B cell (primary cell): ENCODE results near the gene TRMU. TPM values are rescaled to one million over a fixed set of nuclear protein-coding genes. Genes with fewer than 3 reads are reported as not detected.

Source experiments
- ATAC-seq: fragments of 200-7000 bp; cut with Tn5 transposase; one replicate; pipeline ENCODE4 v1.10.0; 2021; ENCODE audit warnings: low read depth, mild to moderate bottlenecking, moderate number of reproducible peaks, moderate library complexity
- CTCF ChIA-PET: fragments of 350-600 bp; sonication (Branson Sonifier 250); formaldehyde crosslinking; loops from one replicate; lab custom pipeline; 2021; ENCODE audit warnings: antibody characterized with exemption, inconsistent platforms; lab: Charles Lee
- POLR2A ChIA-PET: fragments of 350-600 bp; sonication (Branson Sonifier 250); formaldehyde crosslinking; loops from one replicate; lab custom pipeline; 2021; ENCODE audit warnings: antibody characterized with exemption; lab: Charles Lee
- DNase-seq: peaks from one replicate; pipeline ENCODE4 v3.0.0; 2013
- H2AFZ ChIP-seq: 2 replicates; pipeline ENCODE4 v1.6.1; 2012; ENCODE audit warnings: mild to moderate bottlenecking, low read depth, low read length; ENCODE audit not compliant: insufficient read depth, poor library complexity, severe bottlenecking
- H3K27ac ChIP-seq, 2 donors: 1 replicate in 1 of 2; 2 replicates in 1 of 2; pipeline ENCODE4 v1.5.1; 2012 to 2013; ENCODE audit warnings: low read length in 2 of 2, mild to moderate bottlenecking in 2 of 2, moderate library complexity in 1 of 2
- H3K27me3 ChIP-seq, 4 experiments: fragments of 200-600 bp in 1 of 4; sonication (generic) in 1 of 4; replicated peaks in 1 of 4; 1 replicate in 2 of 4; 2 replicates in 2 of 4; pipeline versions ENCODE4 v1.6.1 to v1.7.0; 2013 to 2016; ENCODE audit warnings: low read length in 3 of 4, mild to moderate bottlenecking in 2 of 4, mixed read lengths in 1 of 4, moderate library complexity in 1 of 4; ENCODE audit not compliant: insufficient read depth in 4 of 4, control insufficient read depth in 3 of 4; ENCODE audit errors: control extremely low read depth in 1 of 4
- H3K36me3 ChIP-seq, 2 experiments: replicated peaks in 1 of 2; 1 replicate in 1 of 2; 2 replicates in 1 of 2; pipeline versions ENCODE4 v1.6.1 to v1.7.1; 2013; ENCODE audit warnings: low read length in 1 of 2; ENCODE audit not compliant: insufficient read depth in 2 of 2, control insufficient read depth in 1 of 2; ENCODE audit errors: control extremely low read depth in 1 of 2, extremely low read depth in 1 of 2
- H3K4me1 ChIP-seq, 2 donors: fragments of 200-600 bp in 1 of 2; sonication (generic) in 1 of 2; 1 replicate in 1 of 2; 2 replicates in 1 of 2; pipeline versions ENCODE4 v1.5.1 to v1.6.1; 2013 to 2017; ENCODE audit warnings: low read length in 2 of 2; ENCODE audit not compliant: control insufficient read depth in 2 of 2, insufficient read depth in 2 of 2
- H3K4me2 ChIP-seq: replicated peaks from 2 replicates; pipeline ENCODE3; 2012; ENCODE audit warnings: mild to moderate bottlenecking, low read depth, low read length; ENCODE audit not compliant: poor library complexity, severe bottlenecking
- H3K4me3 ChIP-seq, 5 experiments: fragments of 200-600 bp in 1 of 5; sonication (generic) in 1 of 5; 1 replicate in 3 of 5; 2 replicates in 2 of 5; pipeline versions ENCODE4 v1.5.1 to v1.7.0; 2011 to 2016; ENCODE audit warnings: low read length in 4 of 5, mild to moderate bottlenecking in 4 of 5, low read depth in 2 of 5, control low read depth in 1 of 5, moderate library complexity in 1 of 5; ENCODE audit not compliant: insufficient read depth in 1 of 5; ENCODE audit errors: control extremely low read depth in 1 of 5, extremely low read depth in 1 of 5
- H3K79me2 ChIP-seq: fragments of 200-600 bp; sonication (generic); one replicate; pipeline ENCODE4 v1.6.0; 2016; ENCODE audit warnings: low read length; ENCODE audit not compliant: control insufficient read depth, insufficient read depth
- H3K9ac ChIP-seq: fragments of 200-600 bp; sonication (generic); 2 replicates; pipeline ENCODE4 v1.6.1; 2017; ENCODE audit warnings: mild to moderate bottlenecking, low read length, moderate library complexity
- H3K9me3 ChIP-seq, 3 donors: one replicate each; pipeline versions ENCODE4 v1.6.1 to v1.7.1; 2013; ENCODE audit warnings: low read length in 2 of 3; ENCODE audit not compliant: control insufficient read depth in 2 of 3, insufficient read depth in 1 of 3; ENCODE audit errors: control extremely low read depth in 1 of 3
- H4K20me1 ChIP-seq: 2 replicates; pipeline ENCODE4 v1.6.0; 2012; ENCODE audit warnings: mild to moderate bottlenecking, low read length; ENCODE audit not compliant: insufficient read depth, control insufficient read depth, poor library complexity, severe bottlenecking
- H3K27ac Mint-ChIP-seq: one replicate; pipeline ENCODE4 v1.8.0; 2021; ENCODE audit warnings: mixed read lengths
- H3K27me3 Mint-ChIP-seq: one replicate; pipeline ENCODE4 v1.8.0; 2021; ENCODE audit warnings: mixed read lengths
- H3K4me1 Mint-ChIP-seq: one replicate; pipeline ENCODE4 v1.8.0; 2021; ENCODE audit warnings: mixed read lengths
- H3K4me3 Mint-ChIP-seq: one replicate; pipeline ENCODE4 v1.8.0; 2021; ENCODE audit warnings: mixed read lengths
- H3K9me3 Mint-ChIP-seq: one replicate; pipeline ENCODE4 v1.8.0; 2022; ENCODE audit warnings: mixed read lengths; ENCODE audit not compliant: insufficient read depth
- EZH2 ChIP-seq: IDR thresholded peaks from 2 replicates; pipeline ENCODE4 v1.6.1; 2012; ENCODE audit warnings: borderline replicate concordance, low read depth, mild to moderate bottlenecking, moderate library complexity, low read length; ENCODE audit not compliant: insufficient read depth, poor library complexity, severe bottlenecking
- WGBS: methylation state at CpG from one replicate; pipeline ENCODE4 v1.1.5; 2013; ENCODE audit warnings: missing lambda C conversion rate; ENCODE audit not compliant: insufficient coverage; 5-methylcytosine and 5-hydroxymethylcytosine counted together
- intact Hi-C: fragments of 100-400 bp; cut with micrococcal nuclease; formaldehyde crosslinking; loops from one replicate; pipeline ENCODE4 v1.10.0; 2022
- polyA plus RNA-seq: library from polyadenylated mRNA; depleted of rRNA; stranded (reverse); fragments of >200 nt; gene quantifications from 2 replicates; pipeline ENCODE4 v1.2.3, GENCODE V29; 2012
- total RNA-seq, 2 donors: library from RNA; stranded (reverse); fragments of 120-200 nt in 1 of 2; gene quantifications; 1 replicate in 1 of 2; 2 replicates in 1 of 2; pipeline versions ENCODE4 v1.2.3 to v1.2.4, GENCODE V29; 2013 to 2022
- TF ChIP-seq, protein P1 (sequence below): fragments of 200-600 bp; IDR thresholded peaks from one replicate; pipeline ENCODE4 v1.8.0; 2022; ENCODE audit warnings: antibody characterized with exemption, mild to moderate bottlenecking

The TRMU gene
- total and polyA plus RNA-seq, 2 donors (not counting 1 experiment from before 2014, with no cell fraction given): 51.0 to 76.9 TPM

DNA sequence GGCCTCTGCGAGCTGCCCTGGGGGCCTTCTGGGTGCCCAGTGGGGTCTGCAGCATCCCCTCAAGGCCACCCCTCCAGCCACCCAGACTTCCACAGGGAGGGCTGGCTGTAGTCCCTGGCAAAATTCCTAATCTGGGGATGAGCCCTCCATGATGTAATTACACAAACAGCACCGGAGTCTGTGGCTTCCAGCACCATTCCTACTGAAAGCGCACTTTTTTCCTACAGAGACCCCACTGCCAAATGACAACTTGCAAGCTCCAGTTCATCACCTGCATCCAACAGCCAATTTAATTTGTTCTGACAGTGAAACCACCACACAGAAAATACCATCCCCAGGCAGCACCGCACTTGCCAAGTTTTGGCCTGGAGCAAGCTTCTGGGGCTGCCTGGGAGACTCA is 70.4 kb downstream of the TRMU start:
- Histone ChIP-seq H3K27me3 (no peaks in the 10 kb centered on the region), H3K4me1 (no peaks in the 10 kb centered on the region), H3K4me3 (no peak overlapping the region), H3K36me3 (peaks cover 0 to 29% of the 10 kb centered on the region in 2 experiments), H3K9me3 (no peaks in the 10 kb centered on the region), H3K4me2 (no peak overlapping the region), H4K20me1 (peaks cover 7% of the 10 kb centered on the region), H3K27ac (no peak overlapping the region), H2AFZ (no peak overlapping the region), H3K9ac (no peak overlapping the region), H3K79me2 (no peaks in the 10 kb centered on the region)
- intact Hi-C loops: no loop called here
- no peak for ATAC-seq
- ChIA-PET POLR2A (no interaction called here), CTCF (no interaction called here)
- H3K27me3 Mint-ChIP-seq: no peaks in the 10 kb centered on the region
- H3K4me3 Mint-ChIP-seq: no peak overlapping the region
- H3K9me3 Mint-ChIP-seq: no peaks in the 10 kb centered on the region
- no peak overlapping the region for H3K27ac Mint-ChIP-seq
- TF ChIP-seq, protein P1, sequence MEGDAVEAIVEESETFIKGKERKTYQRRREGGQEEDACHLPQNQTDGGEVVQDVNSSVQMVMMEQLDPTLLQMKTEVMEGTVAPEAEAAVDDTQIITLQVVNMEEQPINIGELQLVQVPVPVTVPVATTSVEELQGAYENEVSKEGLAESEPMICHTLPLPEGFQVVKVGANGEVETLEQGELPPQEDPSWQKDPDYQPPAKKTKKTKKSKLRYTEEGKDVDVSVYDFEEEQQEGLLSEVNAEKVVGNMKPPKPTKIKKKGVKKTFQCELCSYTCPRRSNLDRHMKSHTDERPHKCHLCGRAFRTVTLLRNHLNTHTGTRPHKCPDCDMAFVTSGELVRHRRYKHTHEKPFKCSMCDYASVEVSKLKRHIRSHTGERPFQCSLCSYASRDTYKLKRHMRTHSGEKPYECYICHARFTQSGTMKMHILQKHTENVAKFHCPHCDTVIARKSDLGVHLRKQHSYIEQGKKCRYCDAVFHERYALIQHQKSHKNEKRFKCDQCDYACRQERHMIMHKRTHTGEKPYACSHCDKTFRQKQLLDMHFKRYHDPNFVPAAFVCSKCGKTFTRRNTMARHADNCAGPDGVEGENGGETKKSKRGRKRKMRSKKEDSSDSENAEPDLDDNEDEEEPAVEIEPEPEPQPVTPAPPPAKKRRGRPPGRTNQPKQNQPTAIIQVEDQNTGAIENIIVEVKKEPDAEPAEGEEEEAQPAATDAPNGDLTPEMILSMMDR: no peak
- TF ChIP-seq EZH2: no peak
- DNase-seq: no peak
- no peaks in the 10 kb centered on the region for H3K4me1 Mint-ChIP-seq
- WGBS: 97% methylated on average over 4 of the region's 4 CpGs

DNA sequence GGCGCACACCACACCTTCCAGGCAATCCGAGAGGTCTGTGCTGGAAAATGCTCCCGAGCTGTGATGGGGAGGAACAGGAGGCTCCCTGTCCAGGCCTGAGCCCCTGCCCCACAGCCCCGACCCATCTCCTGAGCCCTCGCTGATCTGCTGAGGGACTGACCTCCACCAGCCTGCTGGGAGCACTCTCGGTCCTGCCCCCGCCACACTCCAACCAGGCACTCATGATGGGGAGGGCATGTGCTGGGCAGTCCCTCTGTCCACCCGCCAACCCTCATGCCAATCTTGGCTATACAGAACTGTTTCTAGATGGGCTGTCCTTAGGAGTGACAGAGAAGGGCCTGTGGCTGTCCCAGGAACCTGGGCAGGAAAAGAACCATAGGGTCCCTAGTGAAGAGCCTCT is 70.8 kb downstream of the TRMU start:
- Histone ChIP-seq H3K36me3 (peaks cover 0 to 31% of the 10 kb centered on the region in 2 experiments), H3K4me2 (no peak overlapping the region), H2AFZ (no peak overlapping the region), H4K20me1 (peaks cover 7% of the 10 kb centered on the region), H3K27me3 (no peaks in the 10 kb centered on the region), H3K79me2 (no peaks in the 10 kb centered on the region), H3K9me3 (no peaks in the 10 kb centered on the region), H3K9ac (no peak overlapping the region), H3K4me1 (no peaks in the 10 kb centered on the region), H3K27ac (no peak overlapping the region), H3K4me3 (no peak overlapping the region)
- no peak overlapping the region for H3K27ac Mint-ChIP-seq
- POLR2A ChIA-PET: no interaction called here
- WGBS: no CpG with 5 or more reads among the region's 8 CpGs
- TF ChIP-seq, protein P1: no peak
- no peak for TF ChIP-seq EZH2
- no peaks in the 10 kb centered on the region for H3K27me3 Mint-ChIP-seq
- no peaks in the 10 kb centered on the region for H3K4me1 Mint-ChIP-seq
- ATAC-seq (no peak), DNase-seq (no peak)
- intact Hi-C loops: no loop called here
- no peaks in the 10 kb centered on the region for H3K9me3 Mint-ChIP-seq
- no peak overlapping the region for H3K4me3 Mint-ChIP-seq
- CTCF ChIA-PET: no interaction called here
